HepG2 (cell line): Measurements from ENCODE around the gene OVCA2. TPM values are rescaled to one million over a fixed set of nuclear protein-coding genes. Genes with fewer than 3 reads are reported as not detected.
A peak's percentile ranks its signal among the peaks of the same experiment; 100 is the strongest.

Experiments
- BCL6 ChIP-seq: IDR thresholded peaks from 2 replicates; pipeline ENCODE4 v1.6.1; 2016; ENCODE audit warnings: missing genetic modification reagents, missing compliant biosample characterization
- CHCHD3 ChIP-seq: sonication (generic); formaldehyde crosslinking; IDR thresholded peaks from 2 replicates; pipeline ENCODE4 v1.8.0; 2022; ENCODE audit warnings: mild to moderate bottlenecking, missing genetic modification reagents, moderate library complexity
- DR1 ChIP-seq: sonication (generic); formaldehyde crosslinking; IDR thresholded peaks from 2 replicates; pipeline ENCODE4 v1.8.0; 2021; ENCODE audit warnings: mild to moderate bottlenecking, missing genetic modification reagents, inconsistent platforms
- ETV5 ChIP-seq: IDR thresholded peaks from 2 replicates; pipeline ENCODE4 v1.6.1; 2018; ENCODE audit warnings: missing biosample characterization, missing genetic modification reagents, inconsistent platforms, borderline replicate concordance
- HNRNPH1 ChIP-seq: fragments of 200-400 bp; formaldehyde crosslinking; optimal IDR thresholded peaks from 2 replicates; pipeline ENCODE3; 2017; ENCODE audit warnings: mild to moderate bottlenecking, low read depth, low read length
- ISX ChIP-seq: sonication (generic); formaldehyde crosslinking; conservative IDR thresholded peaks from 2 replicates; pipeline ENCODE4 v1.5.0; 2020; ENCODE audit warnings: missing genetic modification reagents
- KLF9 ChIP-seq: IDR thresholded peaks from 2 replicates; pipeline ENCODE4 v1.6.1; 2016; ENCODE audit warnings: low read depth
- MAFF ChIP-seq: IDR thresholded peaks from 2 replicates; pipeline ENCODE4 v1.6.1; 2011; ENCODE audit warnings: low read depth, low read length, improper control_type of control experiment
- MXD3 ChIP-seq: IDR thresholded peaks from 2 replicates; pipeline ENCODE4 v1.6.1; 2016; ENCODE audit warnings: mild to moderate bottlenecking, missing biosample characterization, missing genetic modification reagents
- MXI1 ChIP-seq: IDR thresholded peaks from 3 replicates; pipeline ENCODE4 v1.6.1; 2012; ENCODE audit warnings: low read depth, low read length, inconsistent platforms, borderline replicate concordance
- NFE2L1 ChIP-seq: sonication (generic); formaldehyde crosslinking; IDR thresholded peaks from 2 replicates; pipeline ENCODE4 v1.4.0; 2020; ENCODE audit warnings: missing genetic modification reagents, mild to moderate bottlenecking, borderline replicate concordance
- NKX3-1 ChIP-seq: sonication (generic); formaldehyde crosslinking; IDR thresholded peaks from 2 replicates; pipeline ENCODE4 v1.5.0; 2020; ENCODE audit warnings: missing genetic modification reagents
- ONECUT2 ChIP-seq: sonication (generic); formaldehyde crosslinking; IDR thresholded peaks from 2 replicates; pipeline ENCODE4 v1.4.0; 2020; ENCODE audit warnings: missing genetic modification reagents
- PAX8 ChIP-seq: sonication (generic); formaldehyde crosslinking; IDR thresholded peaks from 2 replicates; pipeline ENCODE4 v1.8.0; 2022; ENCODE audit warnings: mild to moderate bottlenecking, missing genetic modification reagents, borderline replicate concordance
- RFX3 ChIP-seq: IDR thresholded peaks from 2 replicates; pipeline ENCODE4 v1.6.1; 2016; ENCODE audit warnings: missing biosample characterization, missing genetic modification reagents
- SNAPC5 ChIP-seq: sonication (generic); formaldehyde crosslinking; IDR thresholded peaks from 2 replicates; pipeline ENCODE4 v1.8.1; 2023; ENCODE audit warnings: mild to moderate bottlenecking, missing genetic modification reagents, borderline replicate concordance
- SP5 ChIP-seq: IDR thresholded peaks from 2 replicates; pipeline ENCODE4 v1.6.1; 2016; ENCODE audit warnings: low read depth, borderline replicate concordance
- STAT5B ChIP-seq: sonication (generic); formaldehyde crosslinking; IDR thresholded peaks from 2 replicates; pipeline ENCODE4 v1.4.0; 2020; ENCODE audit warnings: missing genetic modification reagents
- TOPORS ChIP-seq: sonication (generic); formaldehyde crosslinking; IDR thresholded peaks from 2 replicates; pipeline ENCODE4 v1.8.0; 2023; ENCODE audit warnings: mild to moderate bottlenecking, missing genetic modification reagents
- U2AF2 ChIP-seq: fragments of 200-400 bp; formaldehyde crosslinking; IDR thresholded peaks from 2 replicates; pipeline ENCODE4 v1.6.1; 2017; ENCODE audit warnings: low read depth, mild to moderate bottlenecking, low read length
- YEATS2 ChIP-seq: sonication (generic); formaldehyde crosslinking; IDR thresholded peaks from 2 replicates; pipeline ENCODE4 v1.4.0; 2020; ENCODE audit warnings: missing genetic modification reagents, borderline replicate concordance
- ZC3H13 ChIP-seq: sonication (generic); formaldehyde crosslinking; IDR thresholded peaks from 2 replicates; pipeline ENCODE4 v1.8.1; 2023; ENCODE audit warnings: mild to moderate bottlenecking, missing genetic modification reagents, moderate library complexity
- ZMAT5 ChIP-seq: sonication (generic); formaldehyde crosslinking; IDR thresholded peaks from 2 replicates; pipeline ENCODE4 v1.5.0; 2020; ENCODE audit warnings: mild to moderate bottlenecking, low read depth, missing genetic modification reagents, borderline replicate concordance
- ZNF484 ChIP-seq: sonication (generic); formaldehyde crosslinking; IDR thresholded peaks from 2 replicates; pipeline ENCODE4 v1.5.1; 2020; ENCODE audit warnings: mild to moderate bottlenecking, low read depth, missing genetic modification reagents, borderline replicate concordance
- ZNF513 ChIP-seq: sonication (generic); formaldehyde crosslinking; conservative IDR thresholded peaks from 2 replicates; pipeline ENCODE4 v1.5.0; 2020; ENCODE audit warnings: missing genetic modification reagents
- ZNF564 ChIP-seq: sonication (generic); formaldehyde crosslinking; IDR thresholded peaks from 2 replicates; pipeline ENCODE4 v1.8.1; 2023; ENCODE audit warnings: mild to moderate bottlenecking, missing genetic modification reagents
- ZNF598 ChIP-seq: sonication (generic); formaldehyde crosslinking; IDR thresholded peaks from 2 replicates; pipeline ENCODE4 v1.5.1; 2020; ENCODE audit warnings: mild to moderate bottlenecking, missing genetic modification reagents, borderline replicate concordance
- ZNF674 ChIP-seq: sonication (generic); formaldehyde crosslinking; IDR thresholded peaks from 2 replicates; pipeline ENCODE4 v1.5.0; 2020; ENCODE audit warnings: low read depth, mild to moderate bottlenecking, missing genetic modification reagents
- ZNF749 ChIP-seq: sonication (generic); formaldehyde crosslinking; IDR thresholded peaks from 2 replicates; pipeline ENCODE4 v1.8.0; 2022; ENCODE audit warnings: mild to moderate bottlenecking, missing genetic modification reagents, moderate library complexity, borderline replicate concordance
- ZNF772 ChIP-seq: sonication (generic); formaldehyde crosslinking; IDR thresholded peaks from 2 replicates; pipeline ENCODE4 v1.5.0; 2020; ENCODE audit warnings: mild to moderate bottlenecking, missing genetic modification reagents
- polyA plus RNA-seq, 8 experiments: library from polyadenylated mRNA; depleted of rRNA in 3 of 8; stranded (reverse) in 7 of 8; unstranded in 1 of 8; fragments of >200 nt; fragmentation: Illumina TruSeq in 4 of 8; extraction: Trizol in 4 of 8; gene quantifications; 2 replicates each; pipeline versions ENCODE4 v1.2.1 to v1.2.3, GENCODE V29; 2011 to 2016; ENCODE audit warnings: low read depth in 4 of 8, missing spikeins in 1 of 8, mixed read lengths in 1 of 8; ENCODE audit not compliant: insufficient read depth in 1 of 8
- total RNA-seq, 5 experiments: library from RNA; depleted of rRNA; stranded (reverse); fragments of >200 nt; fragmentation: Illumina TruSeq; extraction: Trizol; gene quantifications; 2 replicates each; pipeline ENCODE4 v1.2.3, GENCODE V29; 2016; ENCODE audit warnings: low read depth in 1 of 5

Gene OVCA2
- total and polyA plus RNA-seq, 2 of the 13 experiments (the other 11 are each of a cell fraction or from before 2014, with no cell fraction given), result 23.7 to 28.2 TPM

- TF ChIP-seq ZNF513 (CRISPR knock-in tag) (no peak), MXI1 (peak; percentile 97), HNRNPH1 (no peak), ZNF674 (CRISPR knock-in tag) (0 out of 2 replicates have a peak, but pooled peaks have one; percentile 38), ZNF749 (CRISPR knock-in tag) (no peak), BCL6 (CRISPR knock-in tag) (peak; percentile 44), ONECUT2 (CRISPR knock-in tag) (no peak), MAFF (no peak), U2AF2 (peak; percentile 97), DR1 (no peak; the same call in 1 of the 2 replicates), KLF9 (CRISPR knock-in tag) (no peak), CHCHD3 (CRISPR knock-in tag) (no peak; the same call in 1 of the 2 replicates), ZMAT5 (CRISPR knock-in tag) (no peak), SP5 (CRISPR knock-in tag) (peak; percentile 87; the same call in 1 of the 2 replicates), SNAPC5 (CRISPR knock-in tag) (no peak), NFE2L1 (CRISPR knock-in tag) (no peak), ETV5 (peak; percentile 94), ZC3H13 (CRISPR knock-in tag) (peak; percentile 78; the same call in 1 of the 2 replicates), NKX3-1 (0 out of 2 replicates have a peak, but pooled peaks have one; percentile 26), TOPORS (CRISPR knock-in tag) (no peak), ZNF772 (CRISPR knock-in tag) (peak; percentile 96), ZNF484 (CRISPR knock-in tag) (no peak), ZNF598 (CRISPR knock-in tag) (peak; percentile 16; the same call in 1 of the 2 replicates), RFX3 (CRISPR knock-in tag) (peak; percentile 98), MXD3 (CRISPR knock-in tag) (0 out of 2 replicates have a peak, but pooled peaks have one; percentile 22), PAX8 (CRISPR knock-in tag) (no peak), ZNF564 (CRISPR knock-in tag) (0 out of 2 replicates have a peak, but pooled peaks have one; percentile 66), STAT5B (no peak), ISX (CRISPR knock-in tag) (no peak), YEATS2 (peak; percentile 92; the same call in 1 of the 2 replicates)
These were observed at the start of gene OVCA2 (continued) for GRCh38 chr17:2041561-2042389.
